Spinal cord (tissue), 10 donors: ENCODE data around the gene SEMA3C. TPM values are rescaled to one million over a fixed set of nuclear protein-coding genes. Genes with fewer than 3 reads are reported as not detected.

Experiments
- DNase-seq, 6 donors: peaks; one replicate each; pipeline versions ENCODE4 v3.0.0 to v3.0.0-alpha.2; 2013 to 2015; ENCODE audit warnings: low spot score in 6 of 6, low read depth in 4 of 6
- H3K27ac ChIP-seq: one replicate; pipeline ENCODE4 v1.5.1; 2013; ENCODE audit warnings: low read depth, low read length, control low read depth
- H3K27me3 ChIP-seq: one replicate; pipeline ENCODE4 v1.6.1; 2013; ENCODE audit warnings: low read length; ENCODE audit not compliant: control insufficient read depth, insufficient read depth
- H3K36me3 ChIP-seq: one replicate; pipeline ENCODE4 v1.6.1; 2013; ENCODE audit warnings: low read length; ENCODE audit not compliant: control insufficient read depth, insufficient read depth
- H3K4me1 ChIP-seq: one replicate; pipeline ENCODE4 v1.6.1; 2013; ENCODE audit warnings: low read length; ENCODE audit not compliant: control insufficient read depth, insufficient read depth
- H3K4me3 ChIP-seq: one replicate; pipeline ENCODE4 v1.5.1; 2013; ENCODE audit warnings: low read depth, low read length, control low read depth
- H3K9me3 ChIP-seq: one replicate; pipeline ENCODE4 v1.6.1; 2013; ENCODE audit warnings: low read length; ENCODE audit not compliant: control insufficient read depth, insufficient read depth
- WGBS: methylation state at CpG from one replicate; pipeline ENCODE4 v1.1.5; 2013; ENCODE audit warnings: missing lambda C conversion rate; ENCODE audit not compliant: insufficient coverage; 5-methylcytosine and 5-hydroxymethylcytosine counted together
- polyA plus RNA-seq, 2 donors: library from polyadenylated mRNA; unstranded; fragments of 120-200 nt; gene quantifications; one replicate each; pipeline ENCODE4 v1.2.1, GENCODE V29; 2013; ENCODE audit not compliant: insufficient read length in 2 of 2
- total RNA-seq, 2 donors: library from RNA; depleted of rRNA in 1 of 2; stranded (reverse); fragments of 120-200 nt in 1 of 2; fragments of >200 nt in 1 of 2; gene quantifications; one replicate each; pipeline versions ENCODE4 v1.2.3 to v1.2.4, GENCODE V29; 2013 to 2014
- donor health status: healthy.

SEMA3C gene
- total and polyA plus RNA-seq, 4 donors = 52.9 to 159 (median 107) TPM

DNA sequence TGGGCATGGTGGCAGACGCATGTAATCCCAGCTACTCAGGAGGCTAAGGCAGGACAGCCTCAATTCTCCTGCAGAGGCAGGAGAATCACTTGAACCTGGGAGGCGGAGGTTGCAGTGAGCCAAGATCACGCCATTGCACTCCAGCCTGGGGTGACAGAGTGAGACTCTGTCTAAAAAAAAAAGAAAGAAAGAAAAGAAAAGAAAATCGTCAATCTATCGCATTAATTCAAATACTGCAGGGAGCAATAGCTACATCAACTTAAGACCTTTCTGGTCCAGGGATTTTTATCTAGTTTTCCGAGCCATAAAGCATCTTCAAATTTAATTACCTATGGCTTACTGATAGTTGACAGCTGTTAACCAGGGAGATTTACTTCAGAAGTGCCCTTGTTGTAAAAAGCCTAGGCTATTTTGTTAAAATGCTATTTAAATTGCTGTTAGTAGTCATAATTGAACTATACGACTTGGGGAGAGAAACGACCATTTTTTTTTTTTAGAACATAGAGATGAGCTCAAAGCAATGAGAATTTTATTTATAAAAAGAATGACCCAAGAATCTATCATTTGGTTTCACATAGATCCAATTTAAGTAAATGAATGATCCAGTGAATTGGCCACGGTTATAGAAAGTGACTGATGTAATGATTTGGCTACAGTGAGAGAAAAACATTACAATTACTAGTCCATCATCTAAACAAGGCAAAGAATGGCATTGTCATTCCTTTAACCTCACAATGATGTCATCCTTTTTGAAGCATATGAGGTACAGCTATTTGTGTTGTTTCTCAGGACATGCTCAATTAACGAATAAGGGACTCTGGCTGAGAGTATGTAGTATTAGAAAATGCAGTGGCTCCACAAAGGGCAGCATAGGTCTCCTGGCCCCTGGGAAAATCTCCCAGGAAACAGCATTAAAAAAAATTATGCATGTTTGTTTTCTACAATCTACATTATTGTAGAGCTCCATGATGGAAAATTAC is 85.3 kb downstream of the SEMA3C start:
- Histone ChIP-seq H3K4me1 (no peaks in the 10 kb centered on the region), H3K27ac (no peak overlapping the region), H3K27me3 (no peaks in the 10 kb centered on the region), H3K36me3 (no peaks in the 10 kb centered on the region), H3K4me3 (no peak overlapping the region), H3K9me3 (no peaks in the 10 kb centered on the region)
- DNase-seq = peak in 1 of 6 donors; percentile 59
- WGBS = 95% methylated on average over 3 of the region's 10 CpGs

DNA sequence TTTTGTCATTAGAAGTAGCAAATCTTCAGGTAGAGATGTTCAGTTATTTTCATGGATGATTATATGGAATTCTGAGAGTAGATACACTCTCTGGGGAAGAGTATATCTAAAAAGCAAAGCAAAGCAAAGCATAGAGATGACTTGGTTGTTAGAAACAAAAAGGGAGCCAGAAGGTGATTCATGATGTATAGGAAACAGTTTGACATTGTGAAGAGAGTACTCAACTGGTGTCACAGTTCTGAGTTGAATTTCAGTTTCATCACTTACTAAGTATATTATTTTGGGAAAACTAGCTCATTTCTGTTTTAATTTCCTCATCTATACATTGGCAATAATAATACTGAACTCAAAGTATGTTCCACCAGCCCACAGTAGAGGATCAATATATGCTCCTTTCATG is 86.8 kb downstream of the SEMA3C start:
- no peaks in the 10 kb centered on the region for H3K9me3 ChIP-seq
- no peaks in the 10 kb centered on the region for H3K4me1 ChIP-seq
- H3K27ac ChIP-seq = no peak overlapping the region

DNA sequence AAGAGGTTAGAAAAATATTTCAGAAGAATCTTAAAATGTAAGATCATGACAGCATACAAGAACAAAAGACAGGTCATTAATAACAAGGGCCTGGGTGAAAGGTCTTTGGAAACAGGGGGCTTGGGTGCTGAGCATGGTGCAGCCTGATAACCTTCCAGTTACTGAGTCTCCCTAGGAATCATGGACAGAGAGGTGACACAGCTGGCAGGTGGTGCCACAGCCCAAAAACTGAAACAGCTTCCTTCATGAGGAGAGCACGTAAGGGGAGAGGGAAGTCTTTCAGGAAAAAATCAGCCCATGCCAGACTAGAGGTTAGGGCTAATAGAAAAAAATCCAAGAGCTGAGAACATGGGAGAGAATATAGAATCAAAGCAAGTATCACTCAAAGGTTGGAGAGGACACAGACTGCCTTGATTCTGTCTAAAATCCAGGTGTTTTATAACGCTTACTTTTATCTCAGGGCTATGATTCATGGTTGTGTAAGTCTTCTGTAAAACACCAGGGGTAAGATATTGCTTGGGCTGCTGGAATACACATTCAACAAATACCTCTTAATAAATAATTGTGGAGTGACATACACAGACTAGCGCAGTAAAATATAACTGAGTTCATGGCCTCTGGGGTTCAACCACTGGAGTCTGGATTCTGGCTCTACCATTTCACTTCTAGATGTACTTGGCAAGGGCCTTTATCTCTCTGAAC is 88.1 kb downstream of the SEMA3C start:
- Histone ChIP-seq H3K36me3 (no peaks in the 10 kb centered on the region), H3K27me3 (no peaks in the 10 kb centered on the region), H3K27ac (no peak overlapping the region), H3K9me3 (no peaks in the 10 kb centered on the region), H3K4me1 (no peaks in the 10 kb centered on the region), H3K4me3 (no peak overlapping the region)
- 75% methylated on average over 1 of the region's 3 CpGs for WGBS
- no peak for DNase-seq

More for the DNA sequence above, 86.8 kb downstream of the SEMA3C start:
- no peaks in the 10 kb centered on the region for H3K36me3 ChIP-seq
- no peak overlapping the region for H3K4me3 ChIP-seq
- no peaks in the 10 kb centered on the region for H3K27me3 ChIP-seq
- no peak for DNase-seq

DNA sequence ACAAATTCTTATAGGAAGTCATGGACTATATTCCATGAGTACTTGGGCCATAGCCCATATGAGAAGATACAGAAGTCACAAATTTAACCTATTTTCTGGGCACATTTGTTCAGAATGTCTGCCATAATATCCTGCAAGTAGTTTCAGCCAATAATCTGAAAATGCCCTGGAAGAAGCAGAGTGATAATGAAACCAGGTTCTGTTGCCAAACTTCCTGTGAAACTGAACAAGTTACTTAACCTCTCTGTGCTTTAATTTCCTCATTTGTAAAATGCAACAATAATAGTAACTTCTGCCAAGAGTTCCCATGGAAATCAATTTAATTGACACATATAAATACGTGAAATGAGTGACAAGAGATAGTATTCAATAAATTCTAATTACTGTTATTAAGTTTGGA is 88.8 kb downstream of the SEMA3C start:
- no peak overlapping the region for H3K27ac ChIP-seq
- H3K4me1 ChIP-seq = no peaks in the 10 kb centered on the region
- H3K27me3 ChIP-seq = no peaks in the 10 kb centered on the region
- no CpG with 5 or more reads among the region's 1 CpG for WGBS
- DNase-seq = no peak
- no peak overlapping the region for H3K4me3 ChIP-seq
- no peaks in the 10 kb centered on the region for H3K9me3 ChIP-seq
- H3K36me3 ChIP-seq = no peaks in the 10 kb centered on the region

DNA sequence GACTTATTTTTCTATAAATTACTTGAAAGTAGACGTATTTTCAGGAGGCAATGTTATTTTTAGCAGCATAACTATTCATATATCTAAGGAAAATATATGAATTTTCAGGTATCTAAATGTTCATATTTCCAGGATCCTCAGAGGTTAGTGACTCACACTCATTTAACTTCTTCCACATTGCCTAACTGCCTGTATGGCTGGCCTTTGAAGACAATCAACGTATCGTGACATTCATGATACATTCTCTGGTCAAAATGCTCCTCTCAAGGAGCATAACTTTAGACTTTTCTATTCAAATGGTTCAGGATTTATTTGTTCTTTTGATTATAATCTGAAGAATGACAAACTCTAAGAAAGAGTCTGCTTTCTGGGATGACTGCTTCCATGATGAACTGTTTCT is 89.3 kb downstream of the SEMA3C start:
- Histone ChIP-seq H3K27me3 (no peaks in the 10 kb centered on the region), H3K36me3 (no peaks in the 10 kb centered on the region), H3K4me3 (no peak overlapping the region), H3K9me3 (no peaks in the 10 kb centered on the region), H3K4me1 (no peaks in the 10 kb centered on the region), H3K27ac (no peak overlapping the region)
- WGBS = no CpG with 5 or more reads among the region's 3 CpGs
- DNase-seq = no peak

DNA sequence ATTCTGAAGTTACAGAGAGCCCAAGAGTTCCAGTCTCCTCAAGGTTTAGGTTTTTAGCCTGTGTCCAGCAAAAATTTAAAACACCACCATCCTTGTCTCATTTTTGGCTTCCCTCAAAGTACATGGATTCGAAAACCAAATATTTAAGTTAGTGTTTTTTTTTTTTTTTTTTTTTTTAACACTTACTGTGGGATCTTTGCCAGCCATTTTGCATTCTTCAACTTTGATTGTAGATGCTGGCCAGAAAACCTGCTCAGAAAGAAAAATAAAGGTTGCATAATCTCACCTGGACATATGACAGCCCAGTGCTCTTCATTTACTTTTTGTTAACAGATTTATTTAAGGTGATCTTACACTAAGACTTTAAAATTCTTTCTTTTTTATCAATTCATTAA is 91.6 kb downstream of the SEMA3C start:
- Histone ChIP-seq H3K27ac (no peak overlapping the region), H3K27me3 (no peaks in the 10 kb centered on the region), H3K36me3 (no peaks in the 10 kb centered on the region), H3K4me3 (no peak overlapping the region), H3K9me3 (no peaks in the 10 kb centered on the region), H3K4me1 (no peaks in the 10 kb centered on the region)
- no CpG with 5 or more reads among the region's 1 CpG for WGBS
- DNase-seq = peak in 1 of 6 donors; percentile 35

DNA sequence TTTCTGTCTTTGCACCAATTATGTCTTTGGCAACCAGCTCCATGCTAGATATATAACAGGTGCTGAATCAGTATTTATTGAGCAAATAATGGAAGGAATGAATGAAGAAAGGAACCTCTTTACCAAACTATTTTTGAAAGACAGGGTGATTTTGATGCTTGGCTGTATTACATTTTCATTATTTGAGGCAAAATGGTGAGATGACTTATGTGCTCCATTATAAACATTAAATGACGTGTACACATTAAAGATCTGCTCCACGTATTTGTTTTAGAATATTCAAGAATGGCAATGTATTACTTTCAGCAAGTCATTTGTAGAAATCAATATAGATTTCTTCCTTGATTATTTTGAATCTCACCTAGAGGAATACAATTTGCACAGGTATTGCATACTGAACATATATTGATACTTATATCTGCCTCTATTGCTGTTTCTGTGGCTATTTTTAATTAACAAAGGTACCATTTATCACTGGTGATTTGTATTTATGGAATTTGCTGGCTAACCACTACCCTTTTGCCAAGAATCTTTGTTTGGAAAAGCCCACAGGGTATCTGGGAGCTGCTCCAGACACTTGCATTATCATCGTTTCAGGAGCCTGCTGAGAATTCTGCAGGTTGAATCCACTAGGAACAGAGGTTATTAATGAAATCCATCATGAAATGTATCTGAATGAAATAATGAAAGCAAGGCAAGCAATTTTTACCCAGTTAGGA is 92.2 kb downstream of the SEMA3C start:
- H3K27me3 ChIP-seq = no peaks in the 10 kb centered on the region
- no peaks in the 10 kb centered on the region for H3K36me3 ChIP-seq
- H3K27ac ChIP-seq = no peak overlapping the region
- no peaks in the 10 kb centered on the region for H3K9me3 ChIP-seq
- WGBS = no CpG with 5 or more reads among the region's 3 CpGs
- peak in 1 of 6 donors; percentile 57 for DNase-seq
- H3K4me1 ChIP-seq = no peaks in the 10 kb centered on the region
- H3K4me3 ChIP-seq = no peak overlapping the region

DNA sequence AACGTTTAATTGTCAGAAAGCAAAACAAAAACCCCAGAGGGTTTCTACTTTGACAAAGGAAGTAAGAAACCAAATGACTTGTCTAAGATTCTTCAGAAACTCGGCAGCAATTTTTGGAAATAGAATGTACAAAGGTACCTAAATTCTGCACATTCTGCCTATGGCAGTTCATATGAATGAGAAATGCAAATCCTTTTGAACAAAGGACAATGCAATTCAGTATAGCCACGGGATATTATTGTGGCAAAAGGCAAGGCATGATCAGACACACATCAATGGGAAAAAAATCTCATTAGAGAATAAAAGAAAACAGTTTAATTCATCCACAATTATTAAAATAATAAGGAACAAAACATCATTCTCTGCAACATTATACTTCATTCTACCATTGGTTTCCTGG is 93.4 kb downstream of the SEMA3C start:
- no peak overlapping the region for H3K27ac ChIP-seq

DNA sequence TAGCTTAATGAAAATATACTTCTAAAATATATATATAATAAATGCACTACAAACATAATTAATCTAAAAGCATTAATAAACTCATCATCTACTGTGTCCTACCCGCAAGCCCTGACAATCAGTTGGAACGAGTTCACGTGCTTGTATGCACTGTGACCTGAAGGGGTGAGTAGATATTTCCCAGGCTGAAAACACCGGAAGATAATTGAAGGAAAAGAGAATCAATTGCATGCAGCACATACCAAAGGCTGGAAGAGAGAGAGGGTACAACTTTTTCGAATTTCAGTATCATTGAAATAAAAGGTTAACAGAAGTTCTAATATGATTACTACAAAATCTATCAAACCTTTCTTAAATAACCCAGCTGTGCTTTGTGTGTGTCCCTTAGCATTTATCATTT is 94.6 kb downstream of the SEMA3C start:
- WGBS = no CpG with 5 or more reads among the region's 5 CpGs
- Histone ChIP-seq H3K27ac (no peak overlapping the region), H3K4me1 (no peaks in the 10 kb centered on the region)

More for the DNA sequence above, 93.4 kb downstream of the SEMA3C start:
- no CpG with 5 or more reads among the region's 3 CpGs for WGBS
- Histone ChIP-seq H3K27me3 (no peaks in the 10 kb centered on the region), H3K36me3 (no peaks in the 10 kb centered on the region), H3K9me3 (no peaks in the 10 kb centered on the region), H3K4me1 (no peaks in the 10 kb centered on the region), H3K4me3 (no peak overlapping the region)
- no peak for DNase-seq

More for the DNA sequence above, 94.6 kb downstream of the SEMA3C start:
- H3K27me3 ChIP-seq = no peaks in the 10 kb centered on the region
- H3K36me3 ChIP-seq = no peaks in the 10 kb centered on the region
- H3K9me3 ChIP-seq = no peaks in the 10 kb centered on the region
- DNase-seq = no peak
- H3K4me3 ChIP-seq = no peak overlapping the region
